H1 (cell line): ENCODE results near the gene STARD4. TPM values are rescaled to one million over a fixed set of nuclear protein-coding genes. Genes with fewer than 3 reads are reported as not detected.

ENCODE experiments used
- BACH1 ChIP-seq: IDR thresholded peaks from 2 replicates; pipeline ENCODE4 v1.6.1; 2012; ENCODE audit warnings: low read length, improper control_type of control experiment
- JUN ChIP-seq: IDR thresholded peaks from 2 replicates; pipeline ENCODE4 v1.6.1; 2011; ENCODE audit warnings: low read depth, mild to moderate bottlenecking, improper control_type of control experiment, low read length
- RXRA ChIP-seq: IDR thresholded peaks from 2 replicates; pipeline ENCODE4 v1.6.1; 2011; ENCODE audit warnings: low read depth, mild to moderate bottlenecking, low read length, moderate library complexity; ENCODE audit not compliant: insufficient read depth
- SIN3A ChIP-seq, 2 experiments: IDR thresholded peaks in 1 of 2; conservative IDR thresholded peaks in 1 of 2; 2 replicates each; pipeline ENCODE4 v1.6.1; 2011 to 2012; ENCODE audit warnings: low read length in 2 of 2, improper control_type of control experiment in 1 of 2, low read depth in 1 of 2, mild to moderate bottlenecking in 1 of 2
- USF2 ChIP-seq: IDR thresholded peaks from 2 replicates; pipeline ENCODE4 v1.6.1; 2011; ENCODE audit warnings: low read length, improper control_type of control experiment
- polyA plus RNA-seq, 7 experiments: library from polyadenylated mRNA; depleted of rRNA in 3 of 7; stranded (reverse) in 5 of 7; unstranded in 2 of 7; fragments of >200 nt in 5 of 7; fragments of 200-250 nt in 2 of 7; gene quantifications; 1 replicate in 5 of 7; 2 replicates in 1 of 7; 4 replicates in 1 of 7; pipeline versions ENCODE4 v1.2.1 to v1.2.3, GENCODE V29; 2011 to 2013; ENCODE audit warnings: missing spikeins in 2 of 7, mixed read lengths in 2 of 7
- total RNA-seq: library from RNA; stranded (reverse); fragmentation: NEBNext Ultra II Directional; extraction: Animal tissue kit (Norgen Biotek cat#: 25700); gene quantifications from 2 replicates; pipeline ENCODE4 v1.2.1, GENCODE V29; 2021

STARD4 gene
- total and polyA plus RNA-seq, 2 of the 8 experiments (the other 6 are each of a cell fraction or from before 2014, with no cell fraction given) = 10.8 to 47.9 TPM

- no peak for TF ChIP-seq SIN3A (conservative IDR thresholded peaks at IDR 0.05 in 1 of 2, IDR thresholded peaks at IDR 0.05 in 1 of 2; ENCODE audit: low read depth in 1 of 2, low read length in 2 of 2)
- no peak for TF ChIP-seq RXRA
- TF ChIP-seq USF2 = no peak
- no peak for TF ChIP-seq JUN
- TF ChIP-seq BACH1 = no peak
These were observed 1.8 kb upstream of the STARD4 start (continued) for GRCh38 chr5:111514087-111514486.
